Measurements from ENCODE around the gene SLC9A4. TPM values are rescaled to one million over a fixed set of nuclear protein-coding genes. Genes with fewer than 3 reads are reported as not detected.

The SLC9A4 gene
- total and polyA plus RNA-seq, 2 donors (not counting 3 experiments of a cell fraction or from before 2014, with no cell fraction given) = not detected

GRCh38 chr2:102446936-102447335, 26.1 kb upstream of the SLC9A4 start:
- TF ChIP-seq MAX (IDR thresholded peaks at IDR 0.05; ENCODE audit: insufficient read depth, insufficient read length) = no peak
- TF ChIP-seq POLR2A (IDR thresholded peaks at IDR 0.05; ENCODE audit: low read depth, low read length) = no peak
- TF ChIP-seq GATA2 (IDR thresholded peaks at IDR 0.05; ENCODE audit: insufficient read depth, insufficient read length, low read depth, low read length) = no peak
- no peak for TF ChIP-seq EZH2 (IDR thresholded peaks at IDR 0.05; ENCODE audit: borderline replicate concordance, low read depth, low read length, severe bottlenecking)
- TF ChIP-seq FOS (IDR thresholded peaks at IDR 0.05; ENCODE audit: borderline replicate concordance, insufficient read depth, low read length) = no peak
- no peak for TF ChIP-seq MYC (IDR thresholded peaks at IDR 0.05; ENCODE audit: low read depth, low read length)
- no peak for TF ChIP-seq CTCF (IDR thresholded peaks at IDR 0.05; ENCODE audit: extremely low read depth in 1 of 2, insufficient read depth in 1 of 2, low read depth in 1 of 2, low read length in 2 of 2)
- no peak for TF ChIP-seq POLR2AphosphoS5 (IDR thresholded peaks at IDR 0.05; ENCODE audit: insufficient read depth, low read depth, low read length)
- CTCF ChIA-PET = interaction anchor here (2.8 to 3.0 kb wide), 2 partner anchors 206 to 427 kb away, joined by 13 to 20 read pairs; no protein-coding TSS in a partner anchor
- H3K4me1 ChIP-seq (ENCODE audit: control insufficient read depth, extremely low read depth, insufficient read depth, low read length) = no peaks in the 10 kb centered on the region
- FAIRE-seq (no peak), DNase-seq (ENCODE audit: low read depth, low spot score) (no peak)
- POLR2A ChIA-PET = no interaction called here
- H4K20me1 ChIP-seq (replicated peaks; ENCODE audit: control insufficient read depth, extremely low read depth, insufficient read depth, low read length) = no peaks in the 10 kb centered on the region
- no peaks in the 10 kb centered on the region for H3K9me3 ChIP-seq (replicated peaks; ENCODE audit: control insufficient read depth, insufficient read depth, low read length)
- H3K4me2 ChIP-seq (ENCODE audit: insufficient read depth, low read length) = no peak overlapping the region
- no peaks in the 10 kb centered on the region for H3K9me1 ChIP-seq (replicated peaks; ENCODE audit: control insufficient read depth, extremely low read depth, insufficient read depth, low read length)
- no TSS peak for BruUV-seq (replicated peaks)
- no peaks in the 10 kb centered on the region for H3K79me2 ChIP-seq (ENCODE audit: control insufficient read depth, insufficient read depth, low read length)
- H3K9ac ChIP-seq (replicated peaks; ENCODE audit: extremely low read depth, insufficient read depth, low read length) = no peak overlapping the region
- H3K27ac ChIP-seq (ENCODE audit: insufficient read depth, low read depth, low read length) = no peak overlapping the region
- no peak overlapping the region for H3K4me3 ChIP-seq (replicated peaks in 1 of 3; ENCODE audit: insufficient read depth in 1 of 3, low read depth in 1 of 3, low read length in 3 of 3)
- dilution Hi-C loops (cut with MboI; ENCODE audit: extremely low pct_ligation_motif_present, low sequenced_read_pairs) (no loop called here), intact Hi-C loops (cut with micrococcal nuclease) (no loop called here)
- H2AFZ ChIP-seq (ENCODE audit: low read depth, low read length) = no peak overlapping the region
- H3K27me3 ChIP-seq (ENCODE audit: control insufficient read depth in 2 of 2, insufficient read depth in 2 of 2, low read length in 2 of 2) = no peaks in the 10 kb centered on the region
- no peaks in the 10 kb centered on the region for H3K36me3 ChIP-seq (ENCODE audit: control insufficient read depth in 2 of 2, extremely low read depth in 1 of 2, insufficient read depth in 2 of 2, low read length in 2 of 2)

All from endothelial cell of umbilical vein (primary cell).